Measurements from ENCODE around the gene SERPINA3. TPM values are rescaled to one million over a fixed set of nuclear protein-coding genes. Genes with fewer than 3 reads are reported as not detected.

SERPINA3 gene
- total and polyA plus RNA-seq, 7 donors, result 2.3 to 233 (median 94.5) TPM

GRCh38 chr14:94650444-94650775 lies 38.2 kb downstream of the SERPINA3 start:
- intact Hi-C loops (cut with DNase I), result no loop called here
- H3K36me3 ChIP-seq, result no peaks in the 10 kb centered on the region
- DNase-seq, result no peak
- no peaks in the 10 kb centered on the region for H3K27me3 ChIP-seq
- H3K4me1 ChIP-seq, result peaks cover 0 to 26% (median 3%) of the 10 kb centered on the region in 4 donors
- no peak for TF ChIP-seq POLR2AphosphoS5 (IDR thresholded peaks at IDR 0.05)
- TF ChIP-seq CTCF (IDR thresholded peaks at IDR 0.05), result no peak
- TF ChIP-seq POLR2A (IDR thresholded peaks at IDR 0.05), result no peak
- no peak for TF ChIP-seq EP300 (IDR thresholded peaks at IDR 0.05)
- no peak overlapping the region for H3K4me3 ChIP-seq
- peaks cover 0 to 6% (median 5%) of the 10 kb centered on the region in 4 donors for H3K9me3 ChIP-seq
- no peak overlapping the region for H3K27ac ChIP-seq
- 90 to 94% methylated on average over 3 of the region's 3 CpGs for WGBS, 2 donors

GRCh38 chr14:94650806-94651805 lies 38.9 kb downstream of the SERPINA3 start:
- Histone ChIP-seq H3K4me3 (no peak overlapping the region), H3K27me3 (no peaks in the 10 kb centered on the region), H3K9me3 (peaks cover 0 to 6% (median 5%) of the 10 kb centered on the region in 4 donors), H3K27ac (no peak overlapping the region), H3K36me3 (no peaks in the 10 kb centered on the region), H3K4me1 (peaks cover 0 to 30% (median 3%) of the 10 kb centered on the region in 4 donors)
- TF ChIP-seq POLR2A (IDR thresholded peaks at IDR 0.05) (no peak), EP300 (IDR thresholded peaks at IDR 0.05) (no peak), POLR2AphosphoS5 (IDR thresholded peaks at IDR 0.05) (no peak), CTCF (IDR thresholded peaks at IDR 0.05) (no peak)
- peak; percentile 54 for DNase-seq
- intact Hi-C loops (cut with DNase I), result no loop called here
- WGBS, 2 donors, result 74 to 79% methylated on average over 9 of the region's 9 CpGs

- Histone ChIP-seq H3K36me3 (no peaks in the 10 kb centered on the region), H3K4me3 (no peak overlapping the region), H3K4me1 (peaks cover 0 to 30% (median 3%) of the 10 kb centered on the region in 4 donors), H3K9me3 (peaks cover 0 to 5% (median 4%) of the 10 kb centered on the region in 4 donors), H3K27me3 (no peaks in the 10 kb centered on the region), H3K27ac (peak overlapping the region in 2 of 4 donors; percentile 52 to 64)
- DNase-seq, result peak; percentile 26
- TF ChIP-seq CTCF (IDR thresholded peaks at IDR 0.05) (no peak), POLR2AphosphoS5 (IDR thresholded peaks at IDR 0.05) (no peak), POLR2A (IDR thresholded peaks at IDR 0.05) (no peak), EP300 (IDR thresholded peaks at IDR 0.05) (no peak)
- WGBS, 2 donors, result 82 to 86% methylated on average over 5 of the region's 5 CpGs
- intact Hi-C loops (cut with DNase I), result no loop called here
Observed at GRCh38 chr14:94653321-94653720, 41.1 kb downstream of the SERPINA3 start.

GRCh38 chr14:94654071-94654861 lies 42.1 kb downstream of the SERPINA3 start:
- Histone ChIP-seq H3K27me3 (no peaks in the 10 kb centered on the region), H3K27ac (peak overlapping the region in 3 of 4 donors; percentile 51 to 64 (median 52)), H3K9me3 (no peaks in the 10 kb centered on the region), H3K4me1 (peaks cover 0 to 30% (median 3%) of the 10 kb centered on the region in 4 donors), H3K4me3 (no peak overlapping the region), H3K36me3 (no peaks in the 10 kb centered on the region)
- WGBS, 2 donors, result 59 to 65% methylated on average over 13 of the region's 13 CpGs
- intact Hi-C loops (cut with DNase I), result no loop called here
- peak; percentile 88 for DNase-seq
- TF ChIP-seq POLR2AphosphoS5 (IDR thresholded peaks at IDR 0.05) (peak; percentile 6 to 27 (median 16)), EP300 (IDR thresholded peaks at IDR 0.05) (no peak), CTCF (IDR thresholded peaks at IDR 0.05) (no peak)

Data from sigmoid colon (tissue), 7 donors.